HepG2 (cell line): Measurements from ENCODE around the gene IRX3. TPM values are rescaled to one million over a fixed set of nuclear protein-coding genes. Genes with fewer than 3 reads are reported as not detected.
A peak's percentile ranks its signal among the peaks of the same experiment; 100 is the strongest.

Experiments
- ARID2 ChIP-seq: sonication (generic); formaldehyde crosslinking; IDR thresholded peaks from 2 replicates; pipeline ENCODE4 v1.8.1; 2022; ENCODE audit warnings: mild to moderate bottlenecking, missing genetic modification reagents, borderline replicate concordance
- ARID4A ChIP-seq: sonication (generic); formaldehyde crosslinking; IDR thresholded peaks from 2 replicates; pipeline ENCODE4 v1.5.0; 2020; ENCODE audit warnings: mild to moderate bottlenecking, missing genetic modification reagents, borderline replicate concordance
- GATAD2A ChIP-seq: IDR thresholded peaks from 2 replicates; pipeline ENCODE4 v1.6.1; 2016
- HMG20B ChIP-seq: conservative IDR thresholded peaks from 2 replicates; pipeline ENCODE4 v1.6.1; 2016; ENCODE audit warnings: missing genetic modification reagents, missing compliant biosample characterization
- HOXA3 ChIP-seq: sonication (generic); formaldehyde crosslinking; IDR thresholded peaks from 2 replicates; pipeline ENCODE4 v1.5.0; 2020; ENCODE audit warnings: missing genetic modification reagents
- MTF2 ChIP-seq: sonication (generic); formaldehyde crosslinking; IDR thresholded peaks from 2 replicates; pipeline ENCODE4 v1.5.0; 2020; ENCODE audit warnings: missing genetic modification reagents, borderline replicate concordance
- NFYB ChIP-seq: sonication (generic); formaldehyde crosslinking; IDR thresholded peaks from 2 replicates; pipeline ENCODE4 v1.4.0; 2020; ENCODE audit warnings: missing genetic modification reagents
- POGZ ChIP-seq: sonication (generic); formaldehyde crosslinking; IDR thresholded peaks from 2 replicates; pipeline ENCODE4 v1.4.0; 2020; ENCODE audit warnings: mild to moderate bottlenecking, missing genetic modification reagents
- RNF219 ChIP-seq: sonication (generic); formaldehyde crosslinking; IDR thresholded peaks from 2 replicates; pipeline ENCODE4 v1.5.0; 2020; ENCODE audit warnings: mild to moderate bottlenecking, missing genetic modification reagents
- SNAPC2 ChIP-seq: sonication (generic); formaldehyde crosslinking; IDR thresholded peaks from 2 replicates; pipeline ENCODE4 v1.8.1; 2022; ENCODE audit warnings: mild to moderate bottlenecking, missing genetic modification reagents
- SRSF9 ChIP-seq: fragments of 200-400 bp; formaldehyde crosslinking; IDR thresholded peaks from 2 replicates; pipeline ENCODE4 v1.6.1; 2018; ENCODE audit warnings: borderline replicate concordance, mild to moderate bottlenecking, low read depth, low read length; ENCODE audit not compliant: insufficient read depth, poor library complexity, severe bottlenecking
- TBX3 ChIP-seq: fragments of 450-650 bp; IDR thresholded peaks from 2 replicates; pipeline ENCODE4 v1.6.1; 2017; ENCODE audit warnings: antibody characterized with exemption, mild to moderate bottlenecking, inconsistent platforms, borderline replicate concordance
- YY1 ChIP-seq: IDR thresholded peaks from 2 replicates; pipeline ENCODE4 v1.6.1; 2011; ENCODE audit warnings: low read length, low read depth, moderate library complexity, mild to moderate bottlenecking; ENCODE audit not compliant: insufficient read depth, insufficient replicate concordance
- ZBTB21 ChIP-seq: sonication (generic); formaldehyde crosslinking; IDR thresholded peaks from 2 replicates; pipeline ENCODE4 v1.4.0; 2020; ENCODE audit warnings: missing genetic modification reagents
- ZNF331 ChIP-seq: sonication (generic); formaldehyde crosslinking; IDR thresholded peaks from 2 replicates; pipeline ENCODE4 v1.4.0; 2020; ENCODE audit warnings: missing genetic modification reagents
- ZNF644 ChIP-seq: IDR thresholded peaks from 2 replicates; pipeline ENCODE4 v1.6.1; 2016; ENCODE audit warnings: low read depth
- polyA plus RNA-seq, 8 experiments: library from polyadenylated mRNA; depleted of rRNA in 3 of 8; stranded (reverse) in 7 of 8; unstranded in 1 of 8; fragments of >200 nt; fragmentation: Illumina TruSeq in 4 of 8; extraction: Trizol in 4 of 8; gene quantifications; 2 replicates each; pipeline versions ENCODE4 v1.2.1 to v1.2.3, GENCODE V29; 2011 to 2016; ENCODE audit warnings: low read depth in 4 of 8, missing spikeins in 1 of 8, mixed read lengths in 1 of 8; ENCODE audit not compliant: insufficient read depth in 1 of 8
- total RNA-seq, 5 experiments: library from RNA; depleted of rRNA; stranded (reverse); fragments of >200 nt; fragmentation: Illumina TruSeq; extraction: Trizol; gene quantifications; 2 replicates each; pipeline ENCODE4 v1.2.3, GENCODE V29; 2016; ENCODE audit warnings: low read depth in 1 of 5
- TF ChIP-seq, protein P1 (sequence below), 2 experiments: fragments of 450-650 bp in 1 of 2; sonication (generic) in 1 of 2; formaldehyde crosslinking; IDR thresholded peaks; 2 replicates each; pipeline versions ENCODE4 v1.5.0 to v1.8.0; 2020 to 2022; ENCODE audit warnings: mild to moderate bottlenecking in 1 of 2, missing genetic modification reagents in 1 of 2
- TF ChIP-seq, protein P2 (sequence below): sonication (generic); formaldehyde crosslinking; IDR thresholded peaks from 2 replicates; pipeline ENCODE4 v1.4.0; 2020; ENCODE audit warnings: missing genetic modification reagents, borderline replicate concordance
- TF ChIP-seq, protein P3 (sequence below): sonication (generic); formaldehyde crosslinking; IDR thresholded peaks from 2 replicates; pipeline ENCODE4 v1.5.0; 2020; ENCODE audit warnings: missing genetic modification reagents

IRX3 gene
- total and polyA plus RNA-seq, 2 of the 13 experiments (the other 11 are each of a cell fraction or from before 2014, with no cell fraction given) = 9.2 to 16.4 TPM

DNA sequence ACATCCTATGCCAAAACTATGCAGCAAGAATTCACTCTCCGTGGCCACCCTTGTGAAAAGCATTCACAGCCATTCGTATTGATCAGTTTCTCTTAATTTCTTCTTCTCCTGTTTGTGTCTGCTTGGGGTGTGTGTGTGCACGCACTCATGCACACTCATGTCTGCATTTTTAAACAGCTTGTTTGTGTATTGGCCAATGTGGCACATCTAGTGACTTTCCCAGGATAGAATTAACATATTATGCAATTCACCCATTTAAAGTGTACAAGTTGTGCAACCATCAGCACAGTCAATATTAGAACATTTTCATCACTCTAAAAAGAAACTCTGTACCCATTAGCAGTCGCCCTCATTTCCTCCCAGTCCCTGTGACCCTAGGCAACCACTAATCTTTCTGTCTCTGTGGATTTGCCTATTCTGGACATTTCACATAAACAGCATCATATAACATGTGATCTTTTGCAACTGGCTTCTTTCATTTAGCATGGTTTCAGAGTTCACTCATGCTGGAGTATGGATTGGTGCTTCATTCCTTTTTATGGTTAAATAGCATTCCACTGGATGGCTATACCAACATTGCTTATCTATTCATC, 20.1 kb downstream of the IRX3 start (continued):
- TF ChIP-seq, protein P1, sequence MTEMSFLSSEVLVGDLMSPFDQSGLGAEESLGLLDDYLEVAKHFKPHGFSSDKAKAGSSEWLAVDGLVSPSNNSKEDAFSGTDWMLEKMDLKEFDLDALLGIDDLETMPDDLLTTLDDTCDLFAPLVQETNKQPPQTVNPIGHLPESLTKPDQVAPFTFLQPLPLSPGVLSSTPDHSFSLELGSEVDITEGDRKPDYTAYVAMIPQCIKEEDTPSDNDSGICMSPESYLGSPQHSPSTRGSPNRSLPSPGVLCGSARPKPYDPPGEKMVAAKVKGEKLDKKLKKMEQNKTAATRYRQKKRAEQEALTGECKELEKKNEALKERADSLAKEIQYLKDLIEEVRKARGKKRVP (CRISPR knock-in tag; IDR thresholded peaks at IDR 0.05) = peak in 1 of 2 experiments; percentile 91; a peak in 2 of 4 replicates
- TF ChIP-seq MTF2 (no peak), ARID4A (peak; percentile 55; the same call in 1 of the 2 replicates), POGZ (CRISPR knock-in tag) (peak; percentile 68), GATAD2A (CRISPR knock-in tag) (peak; percentile 95), SRSF9 (no peak), ZBTB21 (CRISPR knock-in tag) (0 out of 2 replicates have a peak, but pooled peaks have one; percentile 36), HOXA3 (CRISPR knock-in tag) (peak; percentile 29; the same call in 1 of the 2 replicates), ZNF331 (CRISPR knock-in tag) (peak; percentile 89), ZNF644 (peak; percentile 62; the same call in 1 of the 2 replicates), YY1 (peak; percentile 10), SNAPC2 (CRISPR knock-in tag) (no peak), TBX3 (peak; percentile 70; the same call in 1 of the 2 replicates), HMG20B (CRISPR knock-in tag) (0 out of 2 replicates have a peak, but pooled peaks have one; percentile 45), ARID2 (no peak), NFYB (CRISPR knock-in tag) (peak; percentile 34; the same call in 1 of the 2 replicates), RNF219 (0 out of 2 replicates have a peak, but pooled peaks have one; percentile 63)
- TF ChIP-seq, protein P2, sequence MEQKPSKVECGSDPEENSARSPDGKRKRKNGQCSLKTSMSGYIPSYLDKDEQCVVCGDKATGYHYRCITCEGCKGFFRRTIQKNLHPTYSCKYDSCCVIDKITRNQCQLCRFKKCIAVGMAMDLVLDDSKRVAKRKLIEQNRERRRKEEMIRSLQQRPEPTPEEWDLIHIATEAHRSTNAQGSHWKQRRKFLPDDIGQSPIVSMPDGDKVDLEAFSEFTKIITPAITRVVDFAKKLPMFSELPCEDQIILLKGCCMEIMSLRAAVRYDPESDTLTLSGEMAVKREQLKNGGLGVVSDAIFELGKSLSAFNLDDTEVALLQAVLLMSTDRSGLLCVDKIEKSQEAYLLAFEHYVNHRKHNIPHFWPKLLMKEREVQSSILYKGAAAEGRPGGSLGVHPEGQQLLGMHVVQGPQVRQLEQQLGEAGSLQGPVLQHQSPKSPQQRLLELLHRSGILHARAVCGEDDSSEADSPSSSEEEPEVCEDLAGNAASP (CRISPR knock-in tag) = peak; percentile 87; the same call in 1 of the 2 replicates
- TF ChIP-seq, protein P3, sequence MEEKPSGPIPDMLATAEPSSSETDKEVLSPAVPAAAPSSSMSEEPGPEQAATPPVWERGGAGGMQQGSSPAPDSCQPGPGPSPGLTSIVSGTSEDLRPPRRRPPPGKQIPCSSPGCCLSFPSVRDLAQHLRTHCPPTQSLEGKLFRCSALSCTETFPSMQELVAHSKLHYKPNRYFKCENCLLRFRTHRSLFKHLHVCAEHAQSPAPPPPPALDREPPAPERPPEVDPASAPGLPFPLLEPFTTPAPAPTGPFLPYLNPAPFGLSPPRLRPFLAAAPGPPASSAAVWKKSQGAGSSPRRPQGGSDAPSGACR = 0 out of 2 replicates have a peak, but pooled peaks have one; percentile 62
